GM10248 (cell line): ENCODE data around the gene LLGL2.

Source experiments
- CTCF ChIA-PET: fragments of 300-600 bp; sonication (Branson Sonifier 250); formaldehyde crosslinking; extraction: SDS; loops from one replicate; lab custom pipeline; 2021; ENCODE audit warnings: antibody characterized with exemption; lab: Yijun Ruan, JAX
- POLR2A ChIA-PET: fragments of 350-650 bp; sonication (Branson Sonifier 250); formaldehyde crosslinking; extraction: SDS; loops from one replicate; lab custom pipeline; 2020; ENCODE audit warnings: antibody characterized with exemption; lab: Yijun Ruan, JAX
- DNase-seq: peaks from one replicate; pipeline ENCODE4 v3.0.0; 2012; ENCODE audit errors: extremely low spot score
- TF ChIP-seq, protein P1 (sequence below): IDR thresholded peaks from 2 replicates; pipeline ENCODE4 v1.5.1; 2012; ENCODE audit warnings: mild to moderate bottlenecking, low read depth; ENCODE audit errors: extremely low read depth, missing control alignments, control extremely low read depth

LLGL2 gene

DNA sequence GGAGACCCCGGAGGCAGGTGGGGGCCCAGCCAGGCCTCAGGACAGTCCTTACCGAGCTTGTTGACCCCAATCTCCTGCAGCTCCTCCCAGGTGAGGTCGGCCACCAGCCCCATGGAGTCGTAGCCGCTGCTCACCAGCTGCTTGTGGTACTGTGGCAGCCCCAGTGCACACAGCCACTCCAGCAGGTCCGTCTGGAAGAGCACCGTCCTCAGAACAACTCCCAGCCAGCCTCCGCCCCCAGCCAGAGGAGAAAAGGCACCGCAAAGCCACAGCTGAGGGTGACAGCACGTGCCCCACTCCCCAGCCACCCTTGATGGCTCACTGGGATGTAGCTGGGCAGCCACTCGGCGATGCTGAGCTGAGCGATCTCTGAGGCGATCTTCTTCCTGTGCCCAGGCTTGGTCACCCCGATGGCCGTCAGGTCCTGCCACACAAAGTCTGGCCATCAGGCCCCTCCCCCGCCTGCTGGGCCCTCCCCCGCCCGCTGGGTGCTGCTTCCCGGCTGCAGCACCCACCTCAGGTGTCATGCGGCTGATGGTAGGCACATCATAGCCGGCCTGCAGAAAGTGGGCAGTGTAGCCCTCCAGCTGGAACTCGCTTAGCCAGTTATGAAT lies 22.1 kb upstream of the LLGL2 start:
- TF ChIP-seq, protein P1, sequence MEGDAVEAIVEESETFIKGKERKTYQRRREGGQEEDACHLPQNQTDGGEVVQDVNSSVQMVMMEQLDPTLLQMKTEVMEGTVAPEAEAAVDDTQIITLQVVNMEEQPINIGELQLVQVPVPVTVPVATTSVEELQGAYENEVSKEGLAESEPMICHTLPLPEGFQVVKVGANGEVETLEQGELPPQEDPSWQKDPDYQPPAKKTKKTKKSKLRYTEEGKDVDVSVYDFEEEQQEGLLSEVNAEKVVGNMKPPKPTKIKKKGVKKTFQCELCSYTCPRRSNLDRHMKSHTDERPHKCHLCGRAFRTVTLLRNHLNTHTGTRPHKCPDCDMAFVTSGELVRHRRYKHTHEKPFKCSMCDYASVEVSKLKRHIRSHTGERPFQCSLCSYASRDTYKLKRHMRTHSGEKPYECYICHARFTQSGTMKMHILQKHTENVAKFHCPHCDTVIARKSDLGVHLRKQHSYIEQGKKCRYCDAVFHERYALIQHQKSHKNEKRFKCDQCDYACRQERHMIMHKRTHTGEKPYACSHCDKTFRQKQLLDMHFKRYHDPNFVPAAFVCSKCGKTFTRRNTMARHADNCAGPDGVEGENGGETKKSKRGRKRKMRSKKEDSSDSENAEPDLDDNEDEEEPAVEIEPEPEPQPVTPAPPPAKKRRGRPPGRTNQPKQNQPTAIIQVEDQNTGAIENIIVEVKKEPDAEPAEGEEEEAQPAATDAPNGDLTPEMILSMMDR, result no peak
- ChIA-PET POLR2A (interaction anchor here (0.6 kb wide), 1 partner anchor 13 kb away, joined by 3 read pairs; the partner anchor contains the start of gene TSEN54), CTCF (interaction anchor here (0.7 to 2.2 kb wide), 20 partner anchors 8 to 247 kb away, joined by 3 to 9 read pairs (median 4); partner anchors contain the start of genes SMIM5, TMEM94 and TSEN54)

DNA sequence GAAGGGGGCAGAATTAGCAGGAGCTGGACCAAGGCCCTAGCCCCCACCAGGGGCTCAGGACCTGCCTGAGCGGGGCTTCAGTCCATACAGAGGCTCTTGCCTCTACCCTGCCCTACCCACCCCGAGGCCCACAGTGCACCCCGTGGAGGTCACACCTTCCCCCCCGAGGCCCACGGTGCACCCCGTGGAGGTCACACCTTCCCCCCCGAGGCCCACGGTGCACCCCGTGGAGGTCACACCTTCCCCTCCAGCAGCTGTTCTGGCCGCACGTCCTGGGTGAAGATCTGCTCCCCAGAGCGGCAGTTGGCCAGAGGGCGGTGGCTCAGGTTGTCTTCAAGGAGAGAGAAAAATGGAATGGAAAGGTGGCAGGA lies 21.5 kb upstream of the LLGL2 start:
- CTCF ChIA-PET, result interaction anchor here (0.7 to 2.1 kb wide), 11 partner anchors 8 to 247 kb away, joined by 3 to 9 read pairs (median 3); partner anchors contain the start of genes TMEM94 and TSEN54
- DNase-seq, result no peak
- TF ChIP-seq, protein P1, result no peak
- POLR2A ChIA-PET, result no interaction called here

More for the DNA sequence above, 22.1 kb upstream of the LLGL2 start:
- DNase-seq, result no peak

DNA sequence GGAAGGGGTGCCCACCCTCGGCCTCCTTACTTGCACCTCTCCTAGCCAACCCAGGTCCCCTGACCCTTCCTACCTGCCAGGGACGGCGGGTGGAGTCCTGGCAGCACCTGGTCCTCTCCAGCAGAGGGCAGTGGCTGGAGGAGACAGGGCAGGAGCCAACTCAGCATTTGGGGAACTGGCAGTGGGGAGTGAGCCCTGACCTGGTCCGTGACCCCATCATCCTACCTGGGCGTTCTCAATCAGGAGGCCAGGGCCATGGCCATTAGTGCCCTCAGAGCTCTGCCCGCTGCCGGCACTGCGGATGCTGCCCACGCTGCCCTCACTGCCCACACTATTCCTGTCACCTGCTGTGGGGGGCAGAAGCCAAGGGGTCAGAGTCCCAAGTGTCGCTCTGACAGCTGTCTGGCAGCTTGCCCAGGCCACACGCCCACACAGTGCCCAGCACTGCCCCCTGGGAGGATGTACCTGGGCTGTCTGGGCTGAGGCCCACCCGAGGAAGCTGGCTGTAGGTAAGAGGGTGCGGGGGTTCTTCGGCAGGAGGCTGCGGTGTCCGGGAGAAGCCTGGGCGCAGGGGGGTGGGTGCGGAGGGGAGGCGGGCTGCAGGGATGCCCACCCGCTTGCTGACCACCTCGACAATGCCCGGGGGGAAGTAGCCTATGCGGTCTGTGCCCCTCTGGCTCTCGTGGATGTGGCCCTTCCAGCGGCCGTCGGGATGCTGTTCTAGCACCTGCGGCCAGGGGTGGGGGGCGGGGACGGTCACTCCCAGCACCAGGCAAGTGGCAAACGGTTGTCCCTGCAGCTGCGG lies 20.9 kb upstream of the LLGL2 start:
- TF ChIP-seq, protein P1, result peak; percentile 83
- CTCF ChIA-PET, result interaction anchor here (0.7 to 2.1 kb wide), 13 partner anchors 9 to 246 kb away, joined by 3 to 9 read pairs (median 3); partner anchors contain the start of genes SMIM5, TMEM94 and TSEN54
- peak; percentile 84 for DNase-seq
- POLR2A ChIA-PET, result no interaction called here

DNA sequence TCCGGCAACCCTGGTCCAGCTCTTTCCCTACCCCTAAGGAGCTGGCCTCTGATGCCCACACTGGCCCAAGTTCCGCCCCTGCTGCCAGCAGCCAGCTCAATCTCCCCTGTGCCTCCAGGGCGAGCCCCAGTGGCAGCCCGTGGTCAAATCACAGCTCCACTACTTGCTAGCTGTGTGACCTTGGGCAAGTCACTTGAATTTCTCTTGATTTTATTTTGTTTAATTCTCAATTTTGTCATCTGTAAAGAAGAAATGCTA lies 20.4 kb upstream of the LLGL2 start:
- ChIA-PET CTCF (interaction anchor here (0.9 to 2.1 kb wide), 9 partner anchors 9 to 128 kb away, joined by 3 to 9 read pairs (median 3); partner anchors contain the start of genes SMIM5 and TSEN54), POLR2A (no interaction called here)
- TF ChIP-seq, protein P1, result no peak
- no peak for DNase-seq

DNA sequence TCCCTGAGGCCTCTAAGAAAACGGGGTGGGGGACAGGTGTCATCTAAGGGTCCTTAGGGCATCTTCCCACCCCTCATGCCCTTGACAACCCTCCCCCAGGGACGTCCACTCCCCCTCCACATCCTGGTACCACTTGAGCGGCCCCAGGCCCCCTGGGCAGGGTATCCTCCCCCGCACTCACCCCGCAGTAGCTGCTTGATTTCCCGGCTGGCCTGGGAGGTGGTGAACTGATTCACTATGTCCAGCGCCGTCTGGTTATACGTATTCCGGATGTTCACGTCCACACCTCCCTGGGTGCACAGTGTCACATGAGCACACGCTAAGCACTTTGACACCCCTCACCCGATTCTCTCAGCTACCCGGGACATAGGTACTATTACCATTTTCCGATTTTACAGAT lies 19.9 kb upstream of the LLGL2 start:
- ChIA-PET POLR2A (no interaction called here), CTCF (interaction anchor here (1.0 to 2.1 kb wide), 8 partner anchors 8 to 127 kb away, joined by 3 to 9 read pairs (median 4); partner anchors contain the start of genes SMIM5 and TSEN54)
- no peak for DNase-seq
- TF ChIP-seq, protein P1, result no peak

DNA sequence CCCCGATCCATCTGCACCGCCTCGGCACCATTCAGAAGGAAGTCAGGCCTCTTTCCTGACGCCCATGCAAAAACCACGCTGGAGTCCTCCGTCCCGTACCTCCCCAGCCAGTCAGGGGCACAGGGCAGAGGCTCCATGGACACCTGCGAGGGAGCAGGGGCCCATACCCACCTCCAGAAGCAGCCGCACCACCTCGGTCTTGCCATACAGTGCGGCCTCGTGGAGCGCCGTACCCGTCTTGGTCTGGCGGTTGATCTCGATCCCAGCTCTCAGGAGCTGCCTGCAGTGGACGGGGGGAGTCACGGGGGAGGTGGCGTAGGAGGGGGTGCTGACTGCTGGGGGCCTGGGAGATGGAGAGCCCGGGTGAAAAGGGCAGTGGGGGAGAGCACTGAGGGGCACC lies 19.4 kb upstream of the LLGL2 start:
- no peak for DNase-seq
- TF ChIP-seq, protein P1, result no peak
- ChIA-PET CTCF (interaction anchor here (1.0 to 2.0 kb wide), 4 partner anchors 8 to 127 kb away, joined by 3 to 7 read pairs (median 4); partner anchors contain the start of gene SMIM5), POLR2A (no interaction called here)
